ENCODE data around the gene TMEM80. TPM values are rescaled to one million over a fixed set of nuclear protein-coding genes. Genes with fewer than 3 reads are reported as not detected.
"Not testable (repeated sequence)": the region's sequence is repeated elsewhere in the genome, so short reads cannot be mapped to it uniquely, and the experiment has no call there.

Gene TMEM80
- polyA plus RNA-seq, 10 donors: 10.6 to 27.9 (median 16.7) TPM

DNA sequence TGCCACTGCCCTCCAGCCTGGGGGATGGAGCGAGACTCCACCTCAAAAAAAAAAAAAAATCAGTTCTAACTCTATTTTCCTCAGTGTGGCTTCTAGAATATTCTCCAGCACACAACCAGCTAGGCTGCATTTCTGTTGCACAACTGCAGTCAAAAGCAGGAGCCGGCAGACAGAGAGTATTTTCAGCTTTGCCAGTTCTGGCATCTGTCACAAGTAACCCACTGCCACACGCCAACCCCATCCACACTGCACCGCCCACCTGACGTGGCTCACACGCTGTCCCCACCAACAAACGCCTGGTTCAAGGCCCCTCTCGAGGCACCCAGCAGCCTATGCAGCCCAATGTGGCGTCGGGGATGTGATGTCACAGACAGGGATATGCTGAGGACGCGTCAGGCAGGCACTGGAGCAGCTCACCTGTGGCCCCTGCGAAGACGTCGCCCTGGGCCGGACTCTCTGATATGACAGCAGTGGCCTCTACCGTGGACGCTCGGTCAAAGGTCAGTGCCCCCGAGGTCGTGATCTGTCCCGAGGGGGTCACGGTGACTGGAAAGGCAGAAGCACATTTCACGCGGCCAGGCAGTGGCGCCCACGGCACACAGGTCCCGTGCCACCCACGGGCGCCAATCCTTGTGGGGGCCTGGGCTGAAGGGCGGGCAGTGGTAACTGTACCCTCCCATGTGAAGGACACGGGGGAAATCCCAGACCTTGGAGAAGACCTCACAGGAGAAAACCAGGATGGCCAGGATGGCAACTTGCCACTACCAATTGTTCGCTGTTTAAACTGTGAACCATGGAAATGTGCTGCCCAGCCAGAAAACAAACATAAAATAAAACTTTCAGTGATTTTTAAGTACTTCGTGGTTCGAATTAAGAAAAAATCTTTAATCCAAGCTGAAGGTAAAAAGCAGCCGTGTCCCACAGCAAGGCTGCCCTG, 16.1 kb upstream of the TMEM80 start:
- DNase-seq: no peak

GRCh38 chr11:680476-680875, 15.1 kb upstream of the TMEM80 start:
- no peak for DNase-seq

- DNase-seq: no peak
Measured at GRCh38 chr11:680970-681369, 14.6 kb upstream of the TMEM80 start.

DNA sequence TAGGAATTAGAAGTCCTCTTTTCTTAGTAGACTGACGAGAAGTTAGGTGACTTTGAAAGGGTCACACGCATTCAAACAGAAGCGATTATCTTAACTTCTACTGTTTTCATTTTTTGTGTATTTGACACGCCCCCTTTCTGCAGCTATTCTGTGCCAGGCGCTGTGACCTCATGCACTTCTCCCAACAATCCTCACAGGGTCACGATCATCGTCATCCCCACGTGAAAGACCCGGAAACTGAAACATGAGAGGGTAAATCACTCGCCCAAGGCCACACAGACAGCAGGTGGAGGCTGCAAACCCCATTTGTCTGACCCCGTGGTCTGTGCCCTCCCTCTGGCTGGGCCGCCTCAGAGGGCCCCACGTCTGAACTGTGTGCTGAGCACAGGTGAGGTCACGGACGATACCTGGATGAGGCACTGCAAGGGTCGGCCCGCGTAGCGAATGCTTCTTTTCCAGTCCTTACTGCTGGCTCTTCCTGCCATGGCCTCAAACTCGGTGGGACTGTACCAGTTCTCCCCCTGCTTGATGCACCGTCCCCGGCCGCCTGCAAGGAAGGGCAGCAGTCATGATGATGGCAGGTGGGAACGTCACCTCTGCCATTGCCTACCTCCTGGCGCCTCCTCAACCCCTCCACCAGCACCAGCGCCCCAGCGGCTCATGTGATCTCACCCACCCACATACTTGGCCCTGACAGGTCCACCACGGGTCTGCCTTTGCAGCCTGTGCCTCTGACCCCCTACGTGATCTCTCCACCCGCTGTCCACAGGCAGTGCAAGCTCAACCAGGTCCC, 9.0 kb upstream of the TMEM80 start:
- no peak for DNase-seq

DNA sequence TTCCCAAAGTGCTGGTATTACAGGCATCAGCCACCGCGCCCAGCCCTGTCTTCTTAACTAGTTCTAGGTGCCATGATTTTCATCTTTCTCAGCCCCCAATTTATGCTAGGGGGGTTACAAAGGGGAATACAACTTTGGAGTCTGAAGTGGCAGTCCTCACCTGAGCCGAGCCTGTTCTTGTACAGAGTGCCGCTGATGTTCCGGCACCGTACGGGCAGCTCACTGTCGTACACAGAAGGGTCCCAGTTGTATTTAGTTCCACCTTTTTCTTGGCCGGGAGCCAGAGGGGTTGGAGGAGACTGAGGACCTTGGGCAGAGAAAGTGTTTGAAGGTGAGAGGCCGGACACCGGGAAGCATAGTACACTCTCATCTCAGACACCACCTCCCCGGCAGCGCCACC, 7.9 kb upstream of the TMEM80 start:
- DNase-seq: no peak

DNA sequence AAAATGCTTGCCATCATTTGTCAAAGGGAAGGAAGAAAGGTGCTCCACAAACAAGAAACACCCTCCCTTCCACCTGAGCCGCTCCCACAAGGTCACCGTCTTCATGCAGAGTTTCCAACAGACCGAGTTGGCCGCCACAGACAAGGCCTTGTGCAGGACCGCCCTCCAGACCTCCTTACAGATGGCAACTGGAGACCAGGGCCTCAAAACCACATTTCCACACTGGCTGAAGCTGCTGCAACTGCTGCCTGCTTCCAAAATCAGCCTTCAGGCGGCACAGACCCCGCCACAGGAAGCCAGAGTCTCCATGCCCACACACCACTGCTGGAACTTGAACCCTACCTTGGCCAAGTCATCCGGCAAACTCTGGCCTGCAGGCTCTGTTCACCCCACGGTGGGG, 6.9 kb upstream of the TMEM80 start:
- no peak for DNase-seq

GRCh38 chr11:689625-690024, 6.0 kb upstream of the TMEM80 start:
- DNase-seq: no peak

DNA sequence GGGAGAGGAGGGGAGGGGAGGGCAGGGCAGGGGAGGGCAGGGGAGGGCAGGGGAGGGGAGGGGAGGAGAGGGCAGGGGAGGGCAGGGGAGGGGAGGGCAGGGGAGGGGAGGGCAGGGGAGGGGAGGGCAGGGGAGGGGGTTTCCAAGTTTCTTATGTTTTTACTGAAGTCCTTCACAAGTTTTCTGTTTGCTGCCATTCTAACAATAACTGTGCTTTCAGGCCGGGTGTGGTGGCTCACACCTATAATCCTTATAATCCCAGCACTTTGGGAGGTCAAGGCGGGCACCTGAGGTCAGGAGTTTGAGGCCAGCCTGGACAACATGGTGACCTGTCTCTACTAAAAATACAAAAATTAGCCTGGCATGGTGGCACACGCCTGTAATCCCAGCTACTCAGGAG, 5.4 kb upstream of the TMEM80 start:
- not testable (repeated sequence) for DNase-seq

DNA sequence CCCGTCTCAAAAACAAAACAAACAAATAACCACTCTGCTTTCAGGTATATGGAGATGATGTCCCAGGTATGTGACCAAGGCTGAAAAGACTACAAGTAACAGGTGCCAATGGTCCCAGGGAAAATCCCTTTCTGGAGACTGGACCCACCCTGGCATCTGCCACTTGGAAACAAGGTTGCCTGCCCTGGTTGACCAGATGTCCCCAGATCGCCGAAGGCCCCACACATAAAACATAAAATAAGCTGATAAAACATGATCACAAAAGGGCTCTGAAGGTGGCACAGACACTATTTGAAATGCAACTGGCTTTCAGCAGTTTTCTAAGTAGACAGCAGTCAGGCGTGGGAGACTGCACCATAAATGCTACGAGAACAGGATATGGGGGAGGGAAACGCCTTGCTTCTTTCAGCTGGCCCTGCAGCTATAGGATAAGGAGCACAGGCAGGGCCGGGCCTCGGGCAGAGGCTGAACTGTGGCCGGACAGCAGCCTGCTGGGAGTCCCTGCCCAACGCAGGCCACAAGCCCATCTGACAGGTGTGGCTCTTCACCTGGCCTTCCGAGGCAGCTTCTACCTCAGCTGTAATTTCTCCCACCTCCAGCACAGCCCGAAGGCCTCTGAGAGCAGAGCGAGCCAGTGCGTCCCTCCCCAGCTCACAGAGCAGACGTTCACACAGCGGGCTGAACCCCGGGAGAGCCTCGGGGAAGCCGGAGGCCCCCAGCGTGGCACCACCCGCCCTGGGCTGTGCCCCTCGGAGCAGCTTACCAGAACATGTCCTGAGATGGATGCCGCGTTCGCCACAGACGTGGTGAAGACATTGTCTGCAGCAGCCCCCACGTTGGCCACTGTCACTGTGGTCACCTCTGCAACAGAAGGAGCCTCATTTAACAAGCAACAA, 4.6 kb upstream of the TMEM80 start:
- DNase-seq: peak in 1 of 3 donors; percentile 26

GRCh38 chr11:691710-692590, 3.7 kb upstream of the TMEM80 start:
- no peak for DNase-seq

DNA sequence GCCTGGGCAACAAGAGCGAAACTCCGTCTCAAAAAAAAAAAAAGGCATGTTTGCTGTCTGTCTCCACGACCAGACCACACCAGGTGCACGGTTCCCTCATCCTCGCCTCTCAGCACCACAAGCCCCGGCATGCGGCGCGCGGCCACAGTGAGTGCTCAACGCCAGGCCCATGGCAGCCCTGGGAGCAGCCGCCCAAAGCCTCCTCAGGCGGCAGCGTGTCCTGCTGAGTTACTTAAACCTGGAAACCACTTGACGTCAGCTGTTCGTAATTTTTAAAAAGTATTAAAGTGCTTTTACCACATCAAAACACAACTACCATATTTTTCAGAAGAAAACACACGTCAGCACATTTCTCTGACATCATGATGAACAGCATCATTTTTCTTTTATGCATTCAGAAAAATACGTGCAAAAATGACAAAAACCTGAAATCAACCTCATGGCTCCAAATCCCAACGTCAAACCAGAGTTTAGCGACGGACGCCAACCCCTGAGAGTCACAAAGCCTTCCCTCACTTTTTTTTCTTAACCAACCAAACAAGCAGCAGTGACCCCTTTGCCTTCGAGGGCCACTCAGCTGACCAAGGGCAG, 2.7 kb upstream of the TMEM80 start:
- peak in 1 of 3 donors; percentile 11 for DNase-seq

DNA sequence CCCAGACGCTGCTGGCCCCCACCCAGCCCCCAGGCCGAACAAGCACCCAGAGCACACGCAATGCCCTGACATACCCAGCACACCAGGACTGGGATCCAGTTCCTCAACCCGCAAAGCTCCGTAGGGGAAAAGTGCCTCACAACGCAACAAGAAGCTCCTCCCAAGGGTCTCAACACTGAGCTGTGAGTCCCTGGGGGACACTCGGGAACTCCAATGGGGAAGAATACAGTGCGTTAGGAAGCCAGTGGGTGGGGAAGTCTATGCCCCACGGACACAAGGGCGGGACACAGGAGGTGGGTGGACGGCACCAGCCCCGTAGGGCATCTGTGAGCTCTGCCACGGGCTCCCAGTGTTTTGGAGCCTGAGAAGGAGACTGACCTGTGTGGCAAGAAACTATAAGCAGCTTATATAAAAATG, 2.2 kb upstream of the TMEM80 start:
- peak in 1 of 3 donors; percentile 49 for DNase-seq

DNA sequence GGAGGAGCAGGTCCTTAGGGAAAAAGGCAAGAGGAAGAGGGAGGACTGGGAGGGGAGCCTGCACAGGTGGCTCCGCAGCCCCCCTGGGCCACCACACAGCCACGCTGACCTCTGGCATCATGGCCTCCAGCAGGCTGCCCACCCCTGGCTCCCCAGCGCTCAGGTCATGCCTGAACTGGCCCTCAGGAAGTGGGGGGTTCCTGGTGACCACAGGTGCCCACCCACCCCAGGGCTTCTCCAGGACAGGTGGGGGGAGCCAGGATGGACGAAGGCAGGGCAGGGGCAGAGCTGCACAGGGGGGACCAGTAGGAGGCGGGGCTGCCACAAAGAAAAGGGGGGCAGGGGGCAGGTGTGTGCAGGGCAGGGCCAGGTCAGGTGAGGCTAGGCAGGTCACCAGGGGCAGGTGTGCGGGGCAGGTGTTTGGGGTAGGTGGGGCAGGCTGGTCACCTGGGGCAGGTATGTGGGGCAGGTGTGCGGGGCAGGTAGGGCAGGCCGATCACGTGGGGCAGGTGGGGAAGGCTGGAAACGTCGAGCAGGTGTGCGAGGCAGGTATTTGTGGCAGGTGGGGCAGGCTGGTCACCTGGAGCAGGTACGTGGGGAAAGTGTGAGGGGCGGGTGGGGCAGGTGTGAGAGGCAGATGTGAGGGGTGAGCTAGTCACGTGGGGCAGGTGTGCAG, 1.6 kb upstream of the TMEM80 start:
- no peak for DNase-seq

GRCh38 chr11:694563-695287, 891 bp upstream of the TMEM80 start, which contains the start of gene DEAF1:
TSS of gene DEAF1 (minus strand) at chr11:695222. CDS start at chr11:695047, 175 bp downstream.
- DNase-seq: peak; percentile 98 to 99 (median 98)

GRCh38 chr11:695288-695537, 403 bp upstream of the TMEM80 start:
- DNase-seq: no peak

DNA sequence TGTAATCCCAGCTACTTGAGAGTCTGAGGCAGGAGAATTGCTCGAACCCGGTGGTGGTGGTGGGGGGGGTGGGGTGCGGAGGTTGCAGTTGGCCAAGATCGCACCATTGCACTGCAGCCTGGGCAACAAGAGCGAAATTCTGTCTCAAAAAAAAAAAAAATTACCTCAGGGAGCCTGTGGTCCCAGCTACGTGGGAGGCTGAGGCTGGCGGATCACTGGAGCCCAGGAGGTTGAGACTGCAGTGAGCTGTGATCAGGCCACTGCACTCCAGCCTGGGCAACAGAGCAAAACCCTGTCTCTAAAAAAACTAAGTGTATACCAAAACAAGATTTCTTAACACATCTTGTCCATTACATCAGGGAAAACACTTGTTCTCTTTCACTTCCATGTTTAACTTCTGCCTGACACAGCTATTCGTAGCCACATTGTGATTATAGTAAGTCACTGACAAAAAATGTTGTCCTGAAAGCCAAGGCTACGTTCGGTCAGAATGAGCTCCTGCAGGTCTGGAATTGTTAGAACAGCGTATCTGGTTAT, 1.4 kb downstream of the TMEM80 start:
- no peak for DNase-seq

- DNase-seq: no peak
Measured at GRCh38 chr11:697811-698311, 2.2 kb downstream of the TMEM80 start.

GRCh38 chr11:698493-699115, 3.0 kb downstream of the TMEM80 start:
- no peak for DNase-seq

Measured in muscle of back (tissue), 11 donors.